HG03439 (cell line): Measurements from ENCODE around the gene TEX44.
A peak's percentile ranks its signal among the peaks of the same experiment; 100 is the strongest.
"Not testable (repeated sequence)": the region's sequence is repeated elsewhere in the genome, so short reads cannot be mapped to it uniquely, and the experiment has no call there.

Experiments used
- ATAC-seq: cut with Tn5 transposase; IDR thresholded peaks from one replicate; pipeline ENCODE4 v1.9.1; 2021; ENCODE audit warnings: mild to moderate bottlenecking, moderate library complexity; ENCODE audit not compliant: unreplicated experiment

TEX44 gene

DNA sequence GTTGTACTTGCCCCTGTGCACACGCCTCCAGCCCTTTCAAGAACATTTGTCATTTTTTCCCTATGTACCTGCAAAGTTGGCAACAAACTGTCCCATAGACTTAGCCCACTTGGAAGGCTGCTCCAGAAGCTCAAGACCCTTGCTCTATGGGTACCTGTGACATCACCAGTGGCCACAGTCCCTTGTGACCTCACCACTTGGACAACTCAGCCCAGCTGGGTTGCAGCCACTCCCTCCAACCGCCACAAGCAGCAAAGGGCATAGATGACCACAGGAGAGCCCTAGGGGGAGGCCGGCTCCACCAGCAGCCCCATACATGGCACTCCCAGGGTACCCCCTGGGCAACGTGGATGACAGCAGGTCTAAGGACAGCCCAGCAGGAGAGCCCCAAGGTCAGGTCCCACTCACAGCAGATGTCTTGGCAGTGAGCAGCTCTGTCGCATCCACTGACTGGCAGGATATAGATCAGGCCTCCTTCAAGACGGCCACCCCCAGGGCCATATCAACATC, at the start of gene TEX44:
TSS of gene TEX44 (plus strand) at position 229 of the 510 bp plus-strand sequence. CDS start at position 317, 88 bp downstream.
- ATAC-seq, result no peak

DNA sequence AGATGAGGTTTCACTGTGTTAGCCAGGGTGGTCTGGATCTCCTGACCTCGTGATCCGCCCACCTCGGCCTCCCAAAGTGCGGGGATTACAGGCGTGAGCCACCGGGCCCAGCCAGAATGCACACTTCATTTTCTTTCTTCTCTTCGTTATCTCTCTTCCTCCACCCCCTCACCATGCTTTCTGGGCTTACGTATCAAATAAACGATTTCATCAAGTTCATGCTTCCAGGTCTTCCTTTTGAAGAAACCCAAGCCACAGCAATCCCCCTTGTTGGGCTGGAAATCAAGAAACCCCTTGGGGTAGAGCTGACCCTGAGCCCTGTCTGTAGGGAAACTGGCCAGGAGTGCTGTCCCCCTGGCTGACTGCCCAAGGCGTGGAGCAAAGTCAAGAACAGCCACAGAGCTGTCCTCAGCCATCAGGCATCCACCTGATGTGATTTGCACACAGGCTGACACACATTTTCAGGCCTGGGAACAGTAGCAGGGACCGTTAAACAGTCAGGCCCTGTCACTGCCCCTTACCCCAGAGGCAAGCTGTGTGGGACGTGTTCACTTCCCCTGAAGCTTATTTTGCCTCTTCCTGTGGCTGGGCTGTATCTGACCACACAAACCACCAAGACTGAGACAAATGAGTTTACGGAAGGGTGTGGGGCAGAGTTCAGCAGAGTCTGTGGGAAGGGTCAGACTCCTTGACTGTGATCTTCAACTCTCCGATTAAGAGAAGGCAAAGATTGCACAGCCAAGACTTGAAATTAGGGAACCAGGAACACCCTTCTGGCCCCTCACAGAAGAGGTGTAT, 47.4 kb upstream of the TEX44 start:
- peak; percentile 98 for ATAC-seq

DNA sequence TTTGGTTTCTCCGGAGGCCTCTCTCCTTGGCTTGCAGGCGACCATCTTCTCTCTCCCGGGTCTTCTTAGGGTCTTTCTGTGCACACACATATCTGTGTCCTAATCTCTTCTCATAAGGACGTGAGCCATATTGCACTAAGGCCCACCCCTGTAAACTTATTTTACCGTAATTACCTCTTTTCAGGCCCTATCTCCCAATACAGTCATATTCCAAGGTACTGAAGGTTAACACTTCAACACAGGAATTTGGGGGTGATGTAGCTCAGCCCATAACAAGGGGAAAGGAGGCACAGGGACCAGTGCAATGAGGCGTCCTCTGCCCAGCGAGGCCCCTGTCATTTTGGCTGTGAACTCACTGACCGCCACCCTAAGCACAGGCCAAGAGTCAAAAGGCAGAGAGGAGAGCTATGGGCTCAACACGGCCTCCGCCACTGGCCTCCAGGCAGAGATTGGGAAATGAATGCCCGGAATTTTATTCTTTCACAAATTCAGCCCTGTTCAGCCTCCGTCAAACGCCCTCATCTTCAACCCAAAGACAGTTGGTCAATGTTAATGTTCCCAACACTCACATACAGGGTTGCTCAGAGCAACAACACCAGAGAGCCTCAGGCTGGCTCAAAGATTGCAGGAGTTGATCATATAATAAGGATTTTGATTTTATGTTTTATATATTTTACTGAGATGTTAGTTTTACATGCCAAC, 46.5 kb upstream of the TEX44 start:
- no peak for ATAC-seq

DNA sequence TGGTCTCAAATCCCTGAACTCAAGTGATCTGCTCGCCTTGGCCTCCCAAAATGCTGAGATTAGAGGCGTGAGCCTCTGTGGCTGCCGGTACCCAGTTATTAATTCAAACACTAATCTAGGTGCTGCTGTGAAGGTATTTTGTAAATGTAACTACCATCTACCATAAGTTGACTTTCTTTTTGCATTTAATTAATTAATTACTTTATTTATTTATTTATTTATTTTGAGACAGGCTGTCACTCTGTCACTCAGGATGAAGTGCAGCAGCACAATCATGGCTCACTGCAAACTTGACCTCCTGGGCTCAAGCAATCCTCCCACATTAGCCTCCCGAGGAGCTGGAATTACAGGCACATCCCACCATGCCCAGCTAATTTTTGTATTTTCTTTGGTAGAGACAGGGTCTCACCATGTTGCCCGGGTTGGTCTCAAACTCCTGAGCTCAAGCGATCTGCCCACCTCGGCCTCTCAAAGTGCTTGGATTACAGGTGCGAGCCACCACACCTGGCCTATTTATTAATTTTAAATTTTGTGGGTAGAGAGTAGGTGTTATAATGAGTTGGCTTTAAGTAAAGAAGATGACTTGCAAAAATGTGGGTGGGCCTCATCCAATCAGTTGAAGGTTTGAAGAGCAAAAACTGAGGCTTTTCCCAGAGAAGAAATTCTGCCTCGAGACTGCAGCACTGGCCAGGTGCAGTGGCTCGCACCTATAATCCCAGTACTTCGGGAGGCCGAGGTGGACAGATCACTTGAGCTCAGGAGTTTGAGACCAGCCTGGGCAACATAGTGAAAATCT, 45.2 kb upstream of the TEX44 start:
- ATAC-seq, result no peak

DNA sequence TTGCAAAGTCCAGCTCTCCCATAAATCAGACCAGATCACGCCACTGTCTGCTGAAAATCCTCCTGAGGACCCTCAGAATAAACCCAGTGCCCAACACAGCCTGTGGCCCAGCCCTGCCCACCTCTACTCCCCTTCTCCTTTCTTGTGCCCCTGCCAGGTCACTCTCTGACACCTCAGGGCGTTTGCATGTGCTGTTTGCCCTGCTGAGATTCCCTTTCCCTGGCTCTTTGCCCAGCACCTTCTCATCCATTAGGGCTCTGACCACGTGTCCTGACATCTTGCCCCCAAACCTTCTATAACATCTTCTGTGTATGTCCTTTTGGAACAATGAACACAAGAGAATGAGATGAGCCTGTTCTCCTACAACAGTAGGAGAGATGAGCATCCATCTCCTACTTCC, 43.9 kb upstream of the TEX44 start:
- ATAC-seq, result no peak

DNA sequence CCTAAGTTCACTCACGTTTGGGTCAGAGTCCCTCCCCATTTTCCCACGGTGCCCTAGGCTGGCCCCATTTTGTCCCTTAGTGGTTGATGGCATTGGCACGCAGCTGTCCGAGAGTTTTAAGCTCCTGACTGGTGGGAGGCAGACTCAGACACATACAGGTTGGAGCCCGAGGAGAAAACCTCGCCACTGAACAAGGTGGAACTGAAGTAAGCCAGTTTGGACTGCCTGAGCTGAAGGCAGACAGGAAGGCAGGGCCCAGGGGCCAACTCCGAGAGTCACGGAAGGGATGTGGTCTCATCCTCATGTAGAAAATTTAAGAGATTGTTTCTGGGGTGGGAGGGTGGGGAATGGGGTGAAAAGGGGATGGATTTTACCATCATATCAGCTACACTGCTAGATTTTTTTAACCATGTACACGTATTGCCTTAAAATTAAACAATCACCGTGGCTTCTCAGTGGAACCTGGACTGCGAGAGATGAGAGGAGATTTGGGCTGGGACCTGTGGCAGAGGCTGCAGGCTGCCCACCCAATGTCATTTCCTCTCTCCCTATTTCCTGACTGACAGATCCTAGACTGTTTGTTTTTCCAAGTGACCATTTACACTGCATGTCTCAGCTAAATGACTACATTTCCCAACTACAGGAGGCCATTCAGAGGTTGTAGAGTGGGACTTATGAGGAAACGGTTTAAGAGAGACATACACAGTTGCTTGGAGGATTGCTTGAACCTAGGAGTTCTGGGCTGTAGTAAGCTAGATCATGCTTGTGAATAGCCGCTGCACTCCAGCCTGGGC, 43.0 kb upstream of the TEX44 start:
- ATAC-seq, result no peak

DNA sequence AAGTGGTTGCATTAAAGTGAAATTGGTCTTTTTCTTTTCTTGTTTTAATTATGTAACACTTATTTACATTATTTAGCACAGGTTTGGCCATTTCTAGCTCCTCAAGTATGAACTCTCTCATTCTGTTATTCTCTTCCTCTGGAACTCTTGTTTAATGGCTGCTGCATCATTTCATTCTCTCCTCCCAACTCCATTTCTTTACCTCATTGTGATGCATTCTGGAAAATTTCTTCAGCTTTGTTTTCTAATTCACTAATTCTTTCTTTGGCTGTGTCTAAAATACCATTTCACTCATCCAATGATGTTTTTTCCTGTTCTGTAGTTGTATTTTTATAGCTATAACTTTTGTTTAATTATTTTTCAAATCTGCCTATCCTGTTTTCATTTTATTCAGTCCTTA, 39.9 kb upstream of the TEX44 start:
- no peak for ATAC-seq

DNA sequence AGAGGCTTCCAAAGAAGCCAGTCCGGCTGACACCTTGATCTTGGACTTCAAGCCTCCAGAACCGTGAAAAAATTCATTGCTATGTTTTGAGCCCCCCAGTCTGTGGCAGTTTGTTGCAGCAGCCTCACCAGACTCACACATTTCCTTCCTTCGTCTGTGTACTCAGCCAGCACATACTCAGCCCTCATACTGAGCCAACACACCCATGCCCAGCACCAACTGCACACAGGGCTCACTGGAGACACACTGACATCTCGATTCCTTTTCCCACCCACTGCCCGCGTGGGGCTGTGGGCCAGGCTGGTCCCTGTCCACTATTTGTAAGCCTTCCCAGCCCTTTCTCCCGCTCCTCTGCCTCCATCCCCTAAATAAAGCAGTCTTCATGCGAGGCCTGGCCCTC, 38.3 kb upstream of the TEX44 start:
- ATAC-seq, result no peak

DNA sequence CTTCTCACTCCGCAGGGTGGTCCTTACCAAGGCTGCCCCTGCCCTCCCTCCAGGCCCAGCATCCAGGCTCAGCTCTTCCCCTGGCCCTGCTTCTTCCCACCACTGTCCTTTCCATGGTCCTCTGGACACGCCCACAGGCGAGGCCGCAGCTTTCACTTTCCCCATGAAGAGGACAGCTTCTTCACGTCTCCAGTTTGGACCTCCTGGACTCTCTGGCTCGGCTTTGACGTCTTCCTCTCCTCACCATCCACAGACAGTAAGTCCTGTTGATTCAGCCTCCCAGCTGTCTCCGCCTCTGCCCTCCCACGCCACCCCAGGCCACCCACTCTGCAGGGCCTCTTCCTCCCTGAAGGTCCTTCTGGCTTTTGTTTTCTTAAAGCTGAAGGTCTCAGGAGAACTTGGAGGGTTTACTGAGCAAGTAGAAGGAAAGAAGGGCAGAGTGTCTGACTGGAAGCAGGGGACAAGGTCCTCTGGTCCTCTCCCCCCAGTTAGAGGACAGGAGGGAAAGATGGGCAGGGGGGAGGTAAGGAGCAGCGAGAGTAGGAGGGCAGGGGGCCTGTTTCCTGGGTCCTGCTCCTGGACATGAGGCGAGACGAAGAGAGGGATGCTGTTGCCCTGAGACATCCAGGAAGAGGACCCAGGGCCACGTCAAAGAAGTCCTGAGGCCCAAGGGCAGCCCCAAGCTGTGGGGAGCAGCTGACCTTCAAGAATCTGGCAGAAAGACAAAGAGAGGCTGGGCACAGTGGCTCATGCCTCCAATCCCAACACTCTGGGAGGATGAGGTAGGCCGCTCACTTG, 37.7 kb upstream of the TEX44 start:
- ATAC-seq, result no peak

DNA sequence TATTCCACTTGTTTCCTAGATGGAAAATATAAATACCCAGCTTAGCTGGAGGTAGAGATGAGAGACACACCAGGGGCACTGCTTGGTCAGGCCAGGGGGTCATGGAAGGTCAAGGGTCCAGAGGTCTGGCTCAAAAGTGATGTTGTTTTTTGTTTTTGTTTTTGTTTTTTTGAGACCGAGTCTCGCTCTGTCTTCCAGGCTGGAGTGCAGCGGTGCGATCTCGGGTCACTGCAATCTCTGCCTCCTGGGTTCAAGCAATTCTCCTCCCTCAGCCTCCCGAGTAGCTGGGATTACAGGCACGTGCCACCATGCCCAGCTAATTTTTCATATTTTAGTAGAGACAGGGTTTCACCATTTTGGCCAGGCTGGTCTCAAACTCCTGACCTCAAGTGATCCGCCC, 36.2 kb upstream of the TEX44 start:
- not testable (repeated sequence) for ATAC-seq

DNA sequence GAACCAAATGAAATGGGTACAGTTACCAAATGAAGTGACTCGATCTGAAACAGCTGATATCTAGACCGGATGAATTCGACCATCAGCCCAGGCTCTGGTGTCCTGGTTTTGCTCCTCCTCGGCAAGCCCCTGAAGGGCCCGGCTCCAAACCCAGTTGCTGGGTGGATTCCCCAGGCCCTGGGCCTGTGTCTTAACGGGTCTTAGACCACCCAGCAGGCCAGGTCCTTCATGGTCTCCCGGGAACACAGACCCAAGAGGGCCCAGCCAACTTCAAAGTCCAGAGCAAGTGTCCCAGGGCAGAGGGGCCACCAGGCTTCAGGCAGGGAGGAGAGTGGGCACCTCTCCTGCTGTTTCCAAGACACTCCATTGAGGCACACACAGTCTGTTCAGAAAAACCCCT, 35.7 kb upstream of the TEX44 start:
- ATAC-seq, result no peak

DNA sequence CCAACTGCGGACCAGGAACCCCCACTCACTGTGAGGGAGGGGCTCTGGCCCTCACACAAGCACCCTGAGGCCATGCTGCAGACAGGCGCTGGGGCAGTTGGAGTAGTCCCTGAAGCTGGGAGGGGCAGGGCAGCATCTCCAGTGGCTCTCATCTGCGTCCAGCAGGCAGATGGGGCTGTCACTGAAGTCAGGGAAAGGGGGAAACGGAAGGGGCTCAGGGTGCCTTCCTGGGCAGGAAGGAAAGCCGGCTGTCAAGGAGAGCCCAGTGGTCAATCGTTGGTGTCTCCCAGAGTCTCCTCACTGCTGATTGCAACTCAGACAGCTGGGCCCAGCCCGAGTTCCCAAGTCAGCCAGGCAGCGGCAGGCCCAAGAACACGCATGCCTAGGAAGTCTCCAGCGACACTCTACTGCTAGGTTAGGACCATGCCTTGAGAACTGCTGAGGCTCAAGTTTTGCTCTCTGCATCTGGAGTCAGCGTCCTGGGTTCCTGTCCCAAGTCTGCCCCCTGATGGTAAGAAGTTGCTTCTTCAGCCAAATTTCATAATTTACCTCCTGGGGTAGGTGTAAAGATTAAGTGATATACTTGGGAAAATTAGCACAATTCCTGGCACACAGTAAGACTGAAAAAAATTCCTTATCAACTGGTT, 35.0 kb upstream of the TEX44 start:
- peak; percentile 63 for ATAC-seq

DNA sequence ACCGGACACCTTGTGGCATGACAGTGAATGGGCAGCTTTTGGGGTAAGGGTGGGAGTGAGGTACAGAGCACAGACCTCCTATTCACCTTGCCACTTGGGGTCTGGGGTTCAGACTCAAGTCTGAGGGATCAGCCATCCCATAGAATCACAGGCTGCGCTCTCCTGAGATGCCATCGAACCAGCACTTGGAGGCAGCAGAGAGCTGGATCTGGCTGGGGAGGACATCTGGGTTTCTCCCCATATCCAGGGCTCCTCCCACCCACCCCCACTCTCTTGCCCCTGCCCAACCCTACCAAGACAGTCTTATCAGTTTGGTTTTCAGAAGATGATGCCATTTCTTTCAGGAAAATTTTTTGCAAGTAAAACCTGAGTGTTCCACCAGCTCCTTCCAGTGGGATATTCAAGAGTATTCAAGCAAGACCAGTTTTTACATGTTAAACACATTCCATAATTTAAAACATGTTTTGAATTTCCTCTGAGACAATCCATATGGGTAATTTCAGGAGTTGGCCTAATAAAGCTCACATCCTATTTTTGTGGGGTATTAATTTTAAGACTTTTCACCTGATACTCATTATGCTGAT, 29.2 kb upstream of the TEX44 start:
- ATAC-seq, result no peak

DNA sequence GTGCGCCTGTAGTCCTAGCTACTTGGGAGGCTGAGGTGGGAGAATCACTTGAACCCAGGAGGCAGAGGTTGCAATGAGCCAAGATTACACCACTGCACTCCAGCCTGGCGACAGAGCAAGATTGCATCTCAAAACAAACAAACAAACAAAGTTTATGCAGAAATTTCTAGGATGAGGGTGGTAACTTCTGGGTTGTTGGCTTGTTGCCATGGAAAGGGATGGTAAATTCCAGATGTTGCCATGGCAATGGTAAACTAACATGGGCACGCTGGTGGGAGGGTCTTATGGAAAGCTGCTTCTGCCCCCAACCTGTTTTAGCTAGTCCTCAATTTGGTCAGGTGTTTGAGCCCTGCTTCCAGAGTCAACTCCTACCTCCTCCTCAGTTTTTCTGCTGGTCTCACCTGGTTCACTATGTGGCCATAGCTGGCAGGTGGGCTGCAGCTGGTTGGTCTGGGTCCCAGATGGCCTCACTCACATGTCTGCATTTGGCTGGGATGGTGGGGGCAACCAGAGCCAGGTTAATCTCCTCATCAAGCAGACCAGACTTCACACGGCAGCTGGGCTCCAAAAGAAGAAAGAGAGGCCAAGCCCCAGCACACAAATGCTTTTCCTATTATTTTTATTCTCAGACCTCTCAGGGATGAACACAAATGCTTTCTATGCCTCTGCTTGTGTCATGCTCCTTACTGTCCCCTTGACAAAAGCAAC, 26.6 kb upstream of the TEX44 start:
- ATAC-seq, result no peak

DNA sequence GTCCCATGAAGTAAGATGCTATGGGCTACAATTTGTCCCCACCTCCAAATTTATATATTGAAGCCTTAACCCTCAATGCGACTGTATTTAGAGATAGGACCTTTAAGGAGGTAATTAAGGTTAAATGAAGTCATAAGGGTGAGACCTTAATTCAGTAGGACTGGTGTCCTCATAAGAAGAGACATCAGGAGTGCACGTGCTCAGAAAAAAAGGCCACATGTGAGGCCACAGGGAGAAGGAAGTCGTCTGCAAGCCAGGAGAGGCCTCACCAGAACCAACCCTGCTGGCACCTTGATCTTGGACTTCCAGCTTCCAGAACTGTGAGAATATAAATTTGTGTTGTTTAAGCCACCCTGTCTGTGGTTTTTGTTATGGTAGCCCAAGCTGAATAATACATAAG, 25.5 kb upstream of the TEX44 start:
- no peak for ATAC-seq

DNA sequence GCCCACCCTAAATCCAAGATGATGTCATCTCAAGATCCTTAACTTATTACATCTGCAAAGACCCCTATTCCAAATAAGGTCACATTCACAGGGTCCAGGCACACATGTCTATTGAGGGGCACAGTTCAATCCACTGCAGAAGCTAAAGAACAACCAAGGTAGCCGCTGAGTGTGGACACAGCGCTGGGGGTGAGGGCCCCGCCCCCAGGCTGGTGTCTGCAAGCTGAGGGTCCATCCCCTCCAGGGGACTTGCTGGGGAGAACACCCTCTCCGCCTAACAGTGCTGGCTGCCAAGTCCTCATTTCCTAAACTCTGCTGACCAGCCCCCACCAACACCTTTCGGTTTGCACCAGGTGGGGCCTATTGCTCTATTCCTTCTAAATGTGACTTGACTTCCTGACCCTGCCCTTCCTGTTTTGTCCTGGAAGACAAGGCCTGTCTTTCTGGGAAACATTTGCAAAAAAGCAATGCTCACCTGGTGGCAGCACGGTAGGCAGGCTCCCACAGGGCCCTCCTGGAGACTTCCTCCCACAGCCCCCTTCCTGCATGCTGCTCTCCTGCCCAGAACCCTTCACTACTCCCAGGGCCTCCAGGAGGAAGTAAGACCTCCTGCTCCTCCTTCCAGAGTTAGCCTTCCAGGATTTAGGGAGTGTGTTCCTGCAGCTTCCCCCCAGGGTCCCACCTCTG, 24.4 kb upstream of the TEX44 start:
- ATAC-seq, result no peak

DNA sequence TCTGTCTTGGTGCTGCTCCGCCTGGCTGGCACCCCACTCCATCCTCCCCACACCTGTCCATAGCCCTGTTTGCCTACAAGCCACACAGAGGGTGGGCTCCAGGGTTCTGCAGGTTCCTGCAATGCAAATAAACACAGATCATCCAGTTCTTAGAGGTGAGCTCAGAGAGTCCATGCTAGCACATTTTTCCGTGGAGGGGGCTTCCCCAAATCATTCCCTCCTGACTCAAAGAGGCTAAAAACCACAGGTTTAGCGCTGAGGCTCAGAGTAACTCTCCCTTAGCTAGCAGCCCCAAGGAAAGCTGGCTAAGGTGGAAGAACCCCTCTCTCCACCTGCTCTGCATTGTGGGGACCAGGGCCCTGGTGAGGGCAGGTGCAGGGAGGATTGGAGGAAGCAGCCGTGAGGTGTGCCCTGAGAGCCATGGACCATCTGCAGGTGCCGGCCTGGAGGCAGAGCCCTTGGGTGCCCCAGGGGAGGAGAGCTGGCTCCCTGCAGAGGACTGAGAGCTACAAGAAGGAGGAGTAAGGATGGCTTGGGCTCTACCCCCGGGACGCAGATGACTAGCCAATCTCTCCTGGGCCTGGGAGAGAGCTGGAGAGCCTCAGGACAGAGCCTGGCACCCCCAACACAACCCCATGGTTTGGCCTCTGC, 23.8 kb upstream of the TEX44 start:
- ATAC-seq, result no peak
